ENCODE data around the gene RNF181.

DNA sequence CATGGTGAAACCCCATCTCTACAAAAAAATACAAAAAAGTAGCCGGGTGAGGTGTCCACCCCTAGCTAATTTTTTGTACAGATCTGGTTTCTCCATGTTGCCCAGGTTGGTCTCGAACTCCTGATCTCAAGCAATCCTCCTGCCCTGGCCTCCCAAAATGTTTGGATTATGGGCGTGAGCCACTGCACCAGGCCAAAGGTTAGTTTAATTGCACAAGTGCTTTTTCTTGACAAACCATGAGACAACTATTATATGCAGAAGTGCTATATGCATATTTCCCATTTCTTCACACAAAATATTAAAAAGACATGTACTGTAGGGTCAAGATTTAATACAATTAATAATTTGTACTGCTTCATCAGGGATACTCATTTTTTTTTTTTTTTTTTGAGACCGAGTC, 29.3 kb upstream of the RNF181 start:
- TF ChIP-seq POLR2AphosphoS2 (conservative IDR thresholded peaks at IDR 0.05; ENCODE audit: low read length) (no peak), EP300 (IDR thresholded peaks at IDR 0.05) (no peak), MYC (IDR thresholded peaks at IDR 0.05; ENCODE audit: borderline replicate concordance, low read length) (no peak), CHD4 (IDR thresholded peaks at IDR 0.05; ENCODE audit: borderline replicate concordance) (no peak), RCOR1 (IDR thresholded peaks at IDR 0.05; ENCODE audit: low read depth, low read length) (no peak), CEBPB (IDR thresholded peaks at IDR 0.05) (no peak)
- TF ChIP-seq, protein P1, sequence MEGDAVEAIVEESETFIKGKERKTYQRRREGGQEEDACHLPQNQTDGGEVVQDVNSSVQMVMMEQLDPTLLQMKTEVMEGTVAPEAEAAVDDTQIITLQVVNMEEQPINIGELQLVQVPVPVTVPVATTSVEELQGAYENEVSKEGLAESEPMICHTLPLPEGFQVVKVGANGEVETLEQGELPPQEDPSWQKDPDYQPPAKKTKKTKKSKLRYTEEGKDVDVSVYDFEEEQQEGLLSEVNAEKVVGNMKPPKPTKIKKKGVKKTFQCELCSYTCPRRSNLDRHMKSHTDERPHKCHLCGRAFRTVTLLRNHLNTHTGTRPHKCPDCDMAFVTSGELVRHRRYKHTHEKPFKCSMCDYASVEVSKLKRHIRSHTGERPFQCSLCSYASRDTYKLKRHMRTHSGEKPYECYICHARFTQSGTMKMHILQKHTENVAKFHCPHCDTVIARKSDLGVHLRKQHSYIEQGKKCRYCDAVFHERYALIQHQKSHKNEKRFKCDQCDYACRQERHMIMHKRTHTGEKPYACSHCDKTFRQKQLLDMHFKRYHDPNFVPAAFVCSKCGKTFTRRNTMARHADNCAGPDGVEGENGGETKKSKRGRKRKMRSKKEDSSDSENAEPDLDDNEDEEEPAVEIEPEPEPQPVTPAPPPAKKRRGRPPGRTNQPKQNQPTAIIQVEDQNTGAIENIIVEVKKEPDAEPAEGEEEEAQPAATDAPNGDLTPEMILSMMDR (IDR thresholded peaks at IDR 0.05): no peak
- TF ChIP-seq, protein P2, sequence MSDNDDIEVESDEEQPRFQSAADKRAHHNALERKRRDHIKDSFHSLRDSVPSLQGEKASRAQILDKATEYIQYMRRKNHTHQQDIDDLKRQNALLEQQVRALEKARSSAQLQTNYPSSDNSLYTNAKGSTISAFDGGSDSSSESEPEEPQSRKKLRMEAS (IDR thresholded peaks at IDR 0.05): no peak
